ENCODE results near the gene KRTAP10-1.
A peak's percentile ranks its signal among the peaks of the same experiment; 100 is the strongest.
"Not testable (repeated sequence)": the region's sequence is repeated elsewhere in the genome, so short reads cannot be mapped to it uniquely, and the experiment has no call there.

Gene KRTAP10-1, protein sequence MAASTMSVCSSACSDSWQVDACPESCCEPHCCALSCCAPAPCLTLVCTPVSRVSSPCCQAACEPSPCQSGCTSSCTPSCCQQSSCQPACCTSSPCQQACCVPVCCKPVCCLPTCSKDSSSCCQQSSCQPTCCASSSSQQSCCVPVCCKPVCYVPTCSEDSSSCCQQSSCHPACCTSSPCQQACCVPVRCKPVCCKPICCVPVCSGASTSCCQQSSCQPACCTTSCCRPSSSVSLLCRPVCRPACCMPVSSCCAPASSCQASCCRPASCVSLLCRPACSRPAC

DNA sequence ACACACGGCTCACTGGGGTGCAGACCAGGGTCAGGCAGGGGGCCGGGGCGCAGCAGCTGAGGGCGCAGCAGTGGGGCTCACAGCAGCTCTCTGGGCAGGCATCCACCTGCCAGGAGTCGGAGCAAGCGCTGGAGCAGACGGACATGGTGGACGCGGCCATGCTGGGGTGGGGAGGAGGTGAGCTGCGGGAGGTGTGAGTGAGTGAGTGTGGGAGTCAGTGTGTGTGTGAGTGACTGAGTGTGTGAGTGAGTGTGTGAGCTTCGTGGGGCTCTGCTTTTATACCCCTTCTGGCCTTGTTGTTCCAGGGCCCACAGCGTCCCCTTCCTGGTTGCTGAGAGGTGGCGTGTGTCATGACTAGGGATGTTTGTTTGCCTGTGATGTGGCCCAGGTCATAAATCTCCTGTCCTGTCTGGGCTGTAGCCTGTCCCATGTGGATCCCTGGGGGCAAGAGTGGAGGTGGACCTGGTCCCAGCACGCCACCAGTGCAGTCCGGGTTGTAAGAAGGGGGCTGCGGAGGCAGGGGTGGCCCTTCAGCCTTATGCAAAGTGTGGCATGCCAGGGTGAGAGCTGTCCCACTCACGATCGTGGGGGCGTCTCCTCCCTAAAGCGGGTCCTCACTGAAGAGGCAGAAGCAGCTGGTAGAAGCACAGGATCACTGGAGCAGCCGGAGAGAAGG, at the start of gene KRTAP10-1:
KRTAP10-1 (minus strand) TSS at position 205 of the 676 bp plus-strand sequence; CDS start at position 160, 45 bp downstream.
- peak; percentile 41 for DNase-seq (ENCODE audit: low spot score)

DNA sequence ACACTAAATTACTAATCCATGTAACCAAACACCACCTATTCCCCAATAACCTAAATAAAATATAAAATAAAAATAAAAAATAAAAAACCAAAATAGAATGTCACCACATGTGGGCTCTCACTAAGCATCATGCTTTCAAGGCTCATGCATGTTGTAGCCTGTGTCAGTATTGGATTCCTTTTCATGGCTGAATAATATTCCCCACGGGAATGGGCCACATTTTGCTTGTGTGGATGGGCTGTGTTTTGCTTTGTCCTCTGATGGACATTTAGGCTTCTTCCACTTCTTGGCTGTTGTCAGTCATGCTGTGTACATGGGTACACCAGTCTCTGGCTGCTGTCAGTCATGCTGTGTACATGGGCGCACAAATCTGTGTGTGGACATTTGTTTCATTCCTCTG, 49.1 kb upstream of the KRTAP10-1 start:
- no peak for DNase-seq (ENCODE audit: low spot score)

DNA sequence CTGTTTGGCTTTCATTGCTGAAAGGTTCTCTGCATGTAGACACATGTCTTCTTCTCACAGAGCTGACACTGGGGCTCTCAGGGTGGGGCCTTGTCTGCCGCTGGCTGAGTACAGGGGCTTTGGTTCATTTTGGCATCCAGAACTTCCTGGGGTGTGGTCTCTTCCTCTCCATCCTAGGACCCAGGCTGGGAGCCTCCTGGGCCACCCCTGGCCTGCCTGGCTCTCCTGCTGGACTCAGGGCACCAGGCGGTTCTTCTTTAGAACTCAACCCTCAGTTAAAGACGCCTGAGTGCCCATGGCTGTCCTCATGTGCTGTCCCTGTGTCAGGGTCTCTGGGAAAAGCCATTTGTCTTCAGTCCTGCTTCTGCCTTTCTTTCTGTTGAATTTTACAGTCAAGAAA, 45.9 kb upstream of the KRTAP10-1 start:
- no peak for DNase-seq (ENCODE audit: low spot score)

DNA sequence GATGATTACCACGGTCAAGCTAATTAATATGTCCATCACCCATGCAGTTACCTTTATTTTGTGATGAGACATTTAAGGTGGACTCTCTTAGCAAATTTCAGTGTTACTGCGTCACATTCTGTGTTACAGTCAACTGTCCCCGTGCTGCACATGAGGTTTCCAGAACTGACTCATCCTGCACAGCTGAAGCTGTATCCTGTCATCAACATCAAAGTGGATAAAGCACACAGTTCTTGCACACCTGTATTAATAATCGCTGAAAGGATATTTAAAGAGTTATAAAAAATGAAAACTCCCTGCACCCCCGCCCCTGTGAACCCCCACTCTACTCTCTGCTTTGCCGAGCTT, 43.8 kb upstream of the KRTAP10-1 start:
- DNase-seq (ENCODE audit: low spot score): no peak

DNA sequence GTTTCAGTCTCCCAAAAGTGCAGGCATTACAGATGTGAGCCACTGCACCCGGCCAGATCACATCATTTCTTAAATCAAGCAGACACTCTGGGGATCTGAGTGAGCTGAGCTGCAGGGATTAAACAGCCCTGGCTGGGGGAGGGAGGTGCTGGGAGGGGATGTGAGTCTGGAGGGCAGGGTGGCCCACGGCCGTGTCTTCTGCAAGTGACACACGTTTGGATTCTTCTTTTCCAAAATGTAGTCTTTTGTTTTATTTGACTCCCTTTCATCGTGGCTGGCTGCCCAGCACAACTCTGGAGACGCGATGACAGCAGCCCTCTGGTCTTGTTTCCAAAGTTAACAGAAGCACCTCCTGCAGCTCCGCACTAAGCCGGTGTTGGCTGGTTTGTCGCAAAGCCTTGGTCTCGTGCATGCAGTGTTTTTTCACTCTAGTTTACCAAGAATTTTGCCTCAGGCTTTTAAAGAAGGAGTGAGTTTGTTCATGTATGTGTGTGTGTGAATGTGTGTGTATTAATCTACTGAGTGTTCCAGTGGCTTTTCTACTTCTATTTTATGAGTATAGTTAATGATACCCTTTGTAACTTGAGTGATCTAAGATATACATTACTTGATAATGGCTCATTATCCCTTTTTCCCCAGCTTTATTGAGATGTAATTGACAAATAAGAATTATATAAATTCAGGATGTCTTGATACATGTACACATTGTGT, 43.2 kb upstream of the KRTAP10-1 start:
- DNase-seq (ENCODE audit: low spot score): no peak

DNA sequence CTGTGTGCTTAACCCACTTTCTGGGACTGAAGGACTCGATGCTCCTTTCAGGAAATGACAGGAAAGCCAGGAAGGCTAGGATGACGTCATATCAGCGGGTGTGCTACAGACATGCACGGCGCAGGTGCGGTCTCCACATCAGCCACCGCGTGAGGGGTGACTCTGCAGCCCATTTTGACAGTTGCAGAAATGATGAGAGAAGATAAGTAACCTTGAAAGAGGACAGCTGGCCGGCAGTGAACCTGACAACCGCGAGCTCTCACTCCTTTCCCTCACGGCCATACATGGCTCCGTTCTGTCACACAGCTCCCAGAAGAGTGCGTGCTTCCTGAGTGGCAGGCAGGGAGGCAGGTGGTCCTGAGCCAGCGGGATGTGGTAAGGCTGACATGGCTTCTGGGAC, 42.1 kb upstream of the KRTAP10-1 start:
- no peak for DNase-seq (ENCODE audit: low spot score)

DNA sequence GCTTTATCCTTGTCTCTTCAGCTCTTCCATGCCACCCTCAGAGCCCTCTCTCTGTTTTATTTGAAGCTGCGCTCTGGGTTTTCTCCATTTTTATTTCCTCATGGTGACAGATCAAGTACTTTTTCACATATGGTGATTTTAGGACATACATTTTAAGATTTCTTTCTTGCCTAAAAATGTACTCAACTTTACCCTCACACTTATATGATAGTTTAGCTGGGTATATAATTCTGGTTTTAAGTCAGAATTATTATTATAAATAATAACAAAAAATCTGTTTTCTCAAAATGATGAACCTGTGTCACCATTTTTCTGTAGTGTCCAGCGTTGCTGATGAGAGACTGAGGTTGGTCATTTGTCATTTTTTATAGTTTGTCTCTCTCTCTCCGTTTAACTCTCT, 41.2 kb upstream of the KRTAP10-1 start:
- no peak for DNase-seq (ENCODE audit: low spot score)

DNA sequence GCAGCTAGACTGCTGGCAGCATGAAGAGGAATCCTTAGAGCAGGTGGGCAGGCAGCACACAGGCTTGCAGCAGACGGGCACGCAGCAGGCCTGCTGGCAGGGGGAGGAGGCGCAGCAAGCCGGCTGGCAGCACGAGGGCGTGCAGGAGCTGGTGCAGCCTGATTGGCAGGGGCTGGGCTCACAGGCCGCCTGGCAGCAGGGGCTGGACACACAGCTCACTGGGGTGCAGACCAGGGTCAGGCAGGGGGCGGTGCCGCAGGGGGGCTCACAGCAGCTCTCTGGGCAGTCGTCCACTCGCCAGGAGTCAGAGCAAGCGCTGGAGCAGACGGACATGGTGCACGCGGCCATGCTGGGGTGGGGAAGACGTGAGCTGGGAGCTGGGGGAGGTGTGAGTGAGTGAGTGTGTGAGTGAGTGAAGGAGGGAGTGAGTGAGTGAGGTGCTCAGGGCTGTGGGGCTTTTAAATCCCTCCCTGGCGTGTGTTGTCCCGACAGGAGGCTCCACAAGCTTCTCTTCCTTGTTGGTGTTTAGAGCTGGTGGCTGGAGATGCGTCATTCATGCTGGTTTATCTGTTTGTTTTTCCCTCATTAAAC, 40.3 kb upstream of the KRTAP10-1 start, which contains the start of gene KRTAP10-5:
KRTAP10-5 (minus strand) TSS at position 374 of the 591 bp plus-strand sequence; CDS start at position 348, 26 bp downstream.
- not testable (repeated sequence) for DNase-seq (ENCODE audit: low spot score)

DNA sequence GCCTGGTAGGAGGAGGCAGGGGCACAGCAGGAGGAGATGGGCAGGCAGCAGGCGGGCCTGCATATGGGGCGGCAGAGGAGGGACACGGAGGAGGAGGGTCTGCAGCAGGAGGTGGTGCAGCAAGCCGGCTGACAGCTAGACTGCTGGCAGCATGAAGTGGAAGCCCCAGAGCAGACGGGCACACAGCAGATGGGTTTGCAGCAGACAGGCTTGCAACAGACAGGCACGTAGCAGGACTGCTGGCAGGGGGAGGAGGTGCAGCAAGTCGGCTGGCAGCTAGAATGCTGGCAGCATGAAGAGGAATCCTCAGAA, 39.8 kb upstream of the KRTAP10-1 start:
- DNase-seq (ENCODE audit: low spot score): no peak

DNA sequence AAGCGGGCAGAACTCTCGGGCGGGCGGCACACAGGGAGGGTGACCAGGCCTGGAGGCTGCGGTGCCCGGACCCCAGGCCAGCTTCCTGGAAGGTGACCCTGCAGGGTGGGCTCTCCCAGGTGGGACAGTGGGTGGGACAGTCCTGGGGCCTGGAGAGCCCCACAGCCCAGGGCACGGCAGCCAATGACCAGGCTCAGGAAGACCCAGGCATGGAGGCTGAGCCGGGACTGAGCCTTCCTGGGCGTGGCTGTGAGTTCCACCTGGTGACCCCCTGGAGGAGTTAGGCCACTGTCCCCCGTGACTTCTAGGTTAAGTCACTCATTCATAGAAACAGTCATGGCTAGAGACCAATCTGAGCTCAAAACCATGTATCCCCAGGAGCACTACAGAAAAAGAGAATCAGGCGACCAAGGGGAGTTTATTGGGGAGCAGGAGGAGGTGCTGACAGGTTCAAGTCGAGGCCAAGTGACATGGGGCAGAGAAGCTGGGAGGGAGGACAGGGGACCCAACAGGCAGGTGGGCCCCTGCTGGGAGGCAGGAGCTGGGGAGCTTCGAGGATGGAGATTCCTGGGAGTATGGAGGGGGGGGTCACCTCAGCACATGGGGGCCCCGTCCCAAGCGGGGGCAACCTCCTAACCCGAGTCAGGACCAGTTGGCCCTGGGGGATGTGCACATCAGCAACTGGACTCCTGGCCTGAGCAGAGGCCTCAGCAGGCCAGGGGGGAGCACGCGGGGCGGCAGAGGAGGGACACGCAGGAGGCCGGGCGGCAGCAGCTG, 39.2 kb upstream of the KRTAP10-1 start:
- DNase-seq (ENCODE audit: low spot score): no peak

DNA sequence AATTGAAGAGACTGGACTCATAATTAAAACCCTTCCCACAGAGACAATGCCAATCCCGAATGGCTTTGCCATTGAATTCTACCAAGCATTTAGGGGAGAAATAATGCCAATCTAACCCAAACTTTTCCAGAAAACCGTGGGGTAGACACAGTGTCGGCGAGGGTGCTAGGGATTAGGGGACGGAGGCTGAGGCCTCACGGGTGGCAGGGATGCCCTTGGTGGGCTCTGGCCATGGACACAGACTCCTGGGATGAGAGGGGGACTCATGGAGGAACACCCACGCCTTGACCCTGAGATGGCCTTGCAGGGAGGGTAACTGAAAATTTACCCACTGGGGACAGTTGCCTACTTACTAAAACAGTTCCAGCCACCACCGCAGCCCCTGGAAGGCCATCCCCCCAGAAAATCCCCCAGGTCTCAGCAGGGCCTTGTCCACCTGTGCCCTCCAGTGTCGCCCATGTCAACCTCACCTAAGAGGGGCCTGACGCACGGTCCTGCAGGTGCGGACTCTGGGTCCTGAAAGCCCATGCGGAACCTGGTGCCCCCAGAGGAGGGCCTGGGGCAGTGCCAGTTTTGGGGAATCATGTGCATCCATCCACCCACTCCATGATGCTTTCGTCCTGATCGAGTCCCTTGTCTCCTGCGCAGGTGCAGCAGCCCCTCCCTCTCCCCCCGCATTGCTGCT, 38.5 kb upstream of the KRTAP10-1 start:
- DNase-seq (ENCODE audit: low spot score): no peak

DNA sequence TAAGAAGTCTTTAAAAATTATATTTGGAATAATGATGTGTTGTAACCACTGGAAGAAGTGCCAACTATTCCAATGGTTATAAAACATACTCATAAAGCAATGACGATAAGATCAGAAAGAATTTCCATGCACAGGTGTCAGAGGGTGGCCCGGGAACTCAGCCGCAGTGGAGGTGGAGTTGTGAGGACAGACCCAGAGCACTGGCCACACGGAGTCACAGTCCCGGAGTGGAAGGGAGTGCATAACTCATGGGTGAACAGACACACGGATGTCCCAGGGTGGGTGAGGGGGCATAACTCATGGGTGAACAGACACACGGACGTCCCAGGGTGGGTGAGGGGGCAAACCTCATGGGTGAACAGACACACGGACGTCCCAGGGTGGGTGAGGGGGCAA, 36.0 kb upstream of the KRTAP10-1 start:
- no peak for DNase-seq (ENCODE audit: low spot score)

DNA sequence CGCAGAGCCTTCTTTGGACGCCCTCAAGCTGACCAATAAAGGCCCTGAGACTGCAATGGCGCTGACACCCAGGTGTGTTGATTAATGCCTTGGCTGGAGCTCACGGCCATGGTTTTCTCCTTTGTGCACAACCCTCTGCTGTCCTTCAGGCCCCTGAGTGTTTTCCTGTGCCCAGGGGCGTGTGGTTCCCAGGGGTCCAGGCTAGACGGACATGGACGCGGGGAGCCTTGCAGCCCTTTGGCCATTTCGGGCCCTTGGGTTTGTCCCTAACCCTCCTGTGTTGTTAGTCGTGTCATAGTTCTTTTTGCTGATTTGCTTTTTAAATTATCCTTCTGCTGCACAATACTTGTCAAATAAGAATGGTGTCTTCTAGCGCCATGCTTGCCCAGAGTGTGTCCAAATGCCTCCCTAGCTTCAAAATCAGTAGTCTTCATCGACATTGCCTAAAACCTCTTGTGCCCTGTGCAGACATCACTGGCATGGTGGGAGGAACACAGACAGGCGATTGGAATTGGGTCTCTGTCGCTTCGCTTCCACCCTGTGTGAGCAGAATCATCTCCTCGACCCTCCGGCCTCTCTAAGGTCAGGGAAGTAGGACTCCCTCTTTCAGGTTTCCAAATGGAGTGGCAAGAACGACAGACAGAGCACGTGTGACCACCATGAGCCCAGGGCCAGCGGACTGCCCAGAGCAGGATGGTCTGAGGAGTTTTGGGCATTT, 35.5 kb upstream of the KRTAP10-1 start:
- DNase-seq (ENCODE audit: low spot score): no peak

DNA sequence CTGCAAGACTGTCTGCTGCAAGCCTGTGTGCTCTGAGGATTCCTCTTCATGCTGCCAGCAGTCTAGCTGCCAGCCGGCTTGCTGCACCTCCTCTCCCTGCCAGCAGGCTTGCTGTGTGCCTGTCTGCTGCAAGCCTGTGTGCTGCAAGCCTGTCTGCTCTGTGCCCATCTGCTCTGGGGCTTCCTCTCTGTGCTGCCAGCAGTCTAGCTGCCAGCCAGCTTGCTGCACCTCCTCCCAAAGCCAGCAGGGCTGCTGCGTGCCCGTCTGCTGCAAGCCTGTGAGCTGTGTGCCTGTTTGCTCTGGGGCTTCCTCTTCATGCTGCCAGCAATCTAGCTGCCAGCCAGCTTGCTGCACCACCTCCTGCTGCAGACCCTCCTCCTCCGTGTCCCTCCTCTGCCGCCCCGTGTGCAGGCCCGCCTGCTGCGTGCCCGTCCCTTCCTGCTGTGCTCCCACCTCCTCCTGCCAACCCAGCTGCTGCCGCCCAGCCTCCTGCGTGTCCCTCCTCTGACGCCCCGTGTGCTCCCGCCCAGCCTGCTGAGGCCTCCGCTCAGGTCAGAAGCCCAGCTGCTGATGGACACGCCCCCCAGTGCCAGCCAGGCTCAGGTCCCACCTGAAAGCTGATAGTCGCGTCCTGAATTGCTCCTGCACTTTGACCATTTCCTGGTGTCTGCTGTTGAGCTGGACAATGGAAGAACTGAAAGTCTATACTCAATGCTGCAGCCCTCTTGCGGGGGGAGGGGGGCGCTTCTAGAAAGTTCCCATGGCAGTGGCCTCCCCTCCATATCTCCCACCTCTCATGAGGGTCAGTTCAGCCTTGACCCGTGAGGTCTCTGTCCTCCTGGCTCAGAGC, 34.7 kb upstream of the KRTAP10-1 start:
- no peak for DNase-seq (ENCODE audit: low spot score)

DNA sequence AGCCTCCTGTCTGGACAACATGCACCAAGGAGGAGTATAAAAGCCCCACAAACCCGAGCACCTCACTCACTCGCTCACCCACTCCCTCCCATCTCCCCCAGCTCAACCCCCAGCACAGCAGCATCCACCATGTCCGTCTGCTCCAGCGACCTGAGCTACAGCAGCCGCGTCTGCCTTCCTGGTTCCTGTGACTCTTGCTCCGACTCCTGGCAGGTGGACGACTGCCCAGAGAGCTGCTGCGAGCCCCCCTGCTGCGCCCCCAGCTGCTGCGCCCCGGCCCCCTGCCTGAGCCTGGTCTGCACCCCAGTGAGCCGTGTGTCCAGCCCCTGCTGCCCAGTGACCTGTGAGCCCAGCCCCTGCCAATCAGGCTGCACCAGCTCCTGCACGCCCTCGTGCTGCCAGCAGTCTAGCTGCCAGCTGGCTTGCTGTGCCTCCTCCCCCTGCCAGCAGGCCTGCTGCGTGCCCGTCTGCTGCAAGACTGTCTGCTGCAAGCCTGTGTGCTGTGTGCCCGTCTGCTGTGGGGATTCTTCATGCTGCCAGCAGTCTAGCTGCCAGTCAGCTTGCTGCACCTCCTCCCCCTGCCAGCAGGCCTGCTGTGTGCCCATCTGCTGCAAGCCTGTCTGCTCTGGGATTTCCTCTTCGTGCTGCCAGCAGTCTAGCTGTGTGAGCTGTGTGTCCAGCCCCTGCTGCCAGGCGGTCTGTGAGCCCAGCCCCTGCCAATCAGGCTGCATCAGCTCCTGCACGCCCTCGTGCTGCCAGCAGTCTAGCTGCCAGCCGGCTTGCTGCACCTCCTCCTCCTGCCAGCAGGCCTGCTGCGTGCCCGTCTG, 33.8 kb upstream of the KRTAP10-1 start, which contains the start of gene KRTAP10-4:
KRTAP10-4 (plus strand) TSS at position 100 of the 827 bp plus-strand sequence; CDS start at position 130, 30 bp downstream.
- DNase-seq (ENCODE audit: low spot score): not testable (repeated sequence)

DNA sequence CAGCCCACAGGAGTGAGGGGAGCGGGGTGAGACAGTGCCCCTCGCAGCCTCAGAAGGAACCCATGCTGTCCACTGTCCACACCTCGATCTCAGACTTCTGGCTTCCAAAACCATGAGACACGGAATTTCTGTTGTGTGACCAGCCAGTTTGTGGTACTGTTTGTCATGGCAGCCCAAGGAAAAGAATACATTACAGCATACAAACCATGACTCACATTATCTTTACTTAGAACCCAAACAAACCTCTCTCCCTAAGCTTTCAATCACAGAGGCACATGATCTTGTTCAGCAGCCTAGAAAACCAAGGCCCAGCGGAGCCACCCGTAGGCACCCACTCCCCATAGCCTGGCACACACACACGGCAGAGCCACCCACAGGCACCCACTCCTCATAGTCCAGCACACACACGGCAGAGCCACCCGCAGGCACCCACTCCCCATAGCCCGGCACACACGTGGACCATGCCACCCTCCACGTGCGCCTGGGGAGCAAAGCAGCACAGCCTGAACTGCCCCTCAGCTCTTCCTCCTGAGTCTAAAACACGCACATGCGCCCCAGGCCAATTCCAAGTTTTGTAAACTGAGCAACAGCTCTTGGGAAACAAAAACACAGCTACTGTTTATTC, 33.1 kb upstream of the KRTAP10-1 start:
- no peak for DNase-seq (ENCODE audit: low spot score)

DNA sequence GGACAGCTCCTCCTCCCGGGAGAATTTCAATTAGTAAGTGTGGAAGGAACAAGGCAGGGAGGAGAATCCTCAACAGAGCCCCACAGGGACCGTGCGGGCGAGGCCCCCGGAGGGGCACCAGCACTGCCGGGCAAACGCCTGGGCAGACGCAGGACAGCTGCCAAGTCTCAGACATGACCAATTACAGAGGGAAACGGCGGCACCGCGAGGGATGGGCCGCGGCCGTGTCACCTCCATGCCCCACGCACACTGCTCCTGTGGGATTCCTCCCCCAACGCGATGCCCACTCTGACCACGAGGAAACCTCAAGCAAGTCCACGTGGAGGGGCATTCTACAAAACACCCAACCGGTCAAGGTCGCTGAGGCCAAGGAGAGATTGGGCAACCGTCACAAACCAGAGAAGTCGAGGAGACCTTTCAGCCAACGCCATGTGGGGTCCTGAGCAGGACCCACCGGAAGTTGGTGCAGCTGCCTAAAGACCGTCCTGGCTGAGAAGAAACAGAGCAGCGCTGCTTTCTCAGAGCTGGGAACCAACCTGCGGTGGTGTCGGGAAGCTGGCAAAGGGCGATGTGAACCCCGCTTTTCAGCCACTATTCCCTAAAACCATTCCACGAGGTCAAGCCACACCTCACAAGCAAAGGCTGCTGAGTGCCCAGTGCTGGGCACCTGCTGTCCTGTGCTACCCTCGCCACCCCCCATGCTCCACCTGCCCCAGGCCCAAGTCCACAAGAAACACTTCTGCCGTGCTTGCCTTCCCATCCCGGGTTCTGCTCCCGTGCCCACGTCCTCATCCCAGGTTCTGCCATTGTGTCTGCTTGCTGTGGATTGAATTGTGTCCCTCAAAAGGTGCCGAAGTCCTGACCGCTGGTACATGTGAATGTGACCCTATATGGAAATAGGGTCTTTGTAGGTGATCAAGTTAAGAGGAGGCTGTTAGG, 32.1 kb upstream of the KRTAP10-1 start:
- DNase-seq (ENCODE audit: low spot score): no peak

Measured in left forelimb (tissue), 1 donor.